Hepatocyte (in vitro differentiated cells): ENCODE data around the gene KRTAP19-1.

Experiments
- EZH2 ChIP-seq: fragments of 200-600 bp; sonication (generic); IDR thresholded peaks from 2 replicates; pipeline ENCODE4 v1.6.1; 2016; ENCODE audit warnings: antibody characterized with exemption, mild to moderate bottlenecking, borderline replicate concordance
- EZH2phosphoT487 ChIP-seq: fragments of 200-600 bp; sonication (generic); IDR thresholded peaks from one replicate; pipeline ENCODE4 v1.6.1; 2018; ENCODE audit warnings: antibody characterized with exemption, mild to moderate bottlenecking, low read depth, moderate library complexity; ENCODE audit not compliant: unreplicated experiment, severe bottlenecking
- TF ChIP-seq, protein P1 (sequence below): fragments of 200-600 bp; sonication (generic); IDR thresholded peaks from 2 replicates; pipeline ENCODE4 v1.5.1; 2016; ENCODE audit warnings: antibody characterized with exemption, mild to moderate bottlenecking; ENCODE audit not compliant: poor library complexity

GRCh38 chr21:30447056-30447455 is 33.1 kb downstream of the KRTAP19-1 start:
- TF ChIP-seq EZH2 (no peak), EZH2phosphoT487 (no peak)
- TF ChIP-seq, protein P1, sequence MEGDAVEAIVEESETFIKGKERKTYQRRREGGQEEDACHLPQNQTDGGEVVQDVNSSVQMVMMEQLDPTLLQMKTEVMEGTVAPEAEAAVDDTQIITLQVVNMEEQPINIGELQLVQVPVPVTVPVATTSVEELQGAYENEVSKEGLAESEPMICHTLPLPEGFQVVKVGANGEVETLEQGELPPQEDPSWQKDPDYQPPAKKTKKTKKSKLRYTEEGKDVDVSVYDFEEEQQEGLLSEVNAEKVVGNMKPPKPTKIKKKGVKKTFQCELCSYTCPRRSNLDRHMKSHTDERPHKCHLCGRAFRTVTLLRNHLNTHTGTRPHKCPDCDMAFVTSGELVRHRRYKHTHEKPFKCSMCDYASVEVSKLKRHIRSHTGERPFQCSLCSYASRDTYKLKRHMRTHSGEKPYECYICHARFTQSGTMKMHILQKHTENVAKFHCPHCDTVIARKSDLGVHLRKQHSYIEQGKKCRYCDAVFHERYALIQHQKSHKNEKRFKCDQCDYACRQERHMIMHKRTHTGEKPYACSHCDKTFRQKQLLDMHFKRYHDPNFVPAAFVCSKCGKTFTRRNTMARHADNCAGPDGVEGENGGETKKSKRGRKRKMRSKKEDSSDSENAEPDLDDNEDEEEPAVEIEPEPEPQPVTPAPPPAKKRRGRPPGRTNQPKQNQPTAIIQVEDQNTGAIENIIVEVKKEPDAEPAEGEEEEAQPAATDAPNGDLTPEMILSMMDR: no peak
